T-helper 9 cell (primary cell): ENCODE results near the gene CYP46A1.

Experiments
- DNase-seq: peaks from one replicate; pipeline ENCODE4 v3.0.0-alpha.2; 2020

Gene CYP46A1

DNA sequence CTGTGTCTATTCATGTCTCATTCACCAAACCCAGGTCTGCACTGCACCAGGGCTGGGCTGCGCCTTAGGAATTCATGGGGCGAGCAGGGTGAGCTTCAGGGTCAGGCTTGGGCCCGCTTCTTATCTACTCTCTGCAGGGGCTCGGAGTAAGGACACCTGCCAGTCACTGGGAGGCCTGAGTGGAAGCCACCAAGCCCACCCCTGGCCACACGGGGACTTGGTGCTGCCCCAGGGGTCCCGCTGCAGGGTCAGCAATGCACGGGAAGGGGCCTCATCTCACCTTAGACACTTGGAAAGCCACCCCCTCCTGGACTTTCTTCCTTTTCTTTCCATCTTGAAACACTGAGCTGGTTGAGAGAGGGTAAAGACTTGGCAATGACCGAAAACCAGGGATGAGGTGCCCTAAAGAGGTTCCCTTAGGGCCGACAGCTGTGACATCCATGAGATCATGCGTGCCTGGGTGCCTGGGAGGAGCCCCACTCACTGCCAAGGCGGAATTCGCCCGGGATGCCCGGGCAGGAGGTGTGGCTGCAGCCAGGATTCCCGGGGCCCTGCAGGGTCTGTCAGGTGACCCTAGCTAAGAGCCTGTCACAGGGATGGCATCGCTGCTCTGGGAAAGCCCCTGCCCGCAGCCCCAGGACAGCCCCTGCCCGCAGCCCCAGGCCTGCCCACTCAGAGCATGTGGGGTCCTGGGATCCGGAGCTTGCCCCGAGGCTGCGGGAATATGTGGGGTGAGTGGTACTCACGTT lies 63.7 kb downstream of the CYP46A1 start:
- no peak for DNase-seq

- DNase-seq = no peak
These were observed 64.4 kb downstream of the CYP46A1 start for GRCh38 chr14:99748529-99748928.

DNA sequence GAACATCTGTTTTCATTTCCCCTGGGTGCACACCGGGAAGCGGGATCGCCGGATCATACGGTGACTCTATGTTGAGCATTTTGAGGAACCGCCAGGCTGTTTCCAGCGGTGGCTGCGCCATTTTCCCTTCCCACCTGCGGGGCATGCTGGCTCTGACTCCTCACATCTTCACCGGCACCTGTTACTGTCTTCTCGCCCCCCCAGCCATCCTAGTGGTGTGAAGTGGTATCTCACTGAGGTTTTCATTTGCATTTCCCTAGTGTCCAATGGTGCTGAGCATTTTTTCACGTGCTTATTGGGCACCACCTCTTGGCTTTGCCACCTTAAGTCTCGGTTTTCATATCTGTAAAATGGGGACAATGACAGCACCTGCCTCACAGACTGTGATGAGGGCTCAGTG lies 65.0 kb downstream of the CYP46A1 start:
- DNase-seq = no peak

DNA sequence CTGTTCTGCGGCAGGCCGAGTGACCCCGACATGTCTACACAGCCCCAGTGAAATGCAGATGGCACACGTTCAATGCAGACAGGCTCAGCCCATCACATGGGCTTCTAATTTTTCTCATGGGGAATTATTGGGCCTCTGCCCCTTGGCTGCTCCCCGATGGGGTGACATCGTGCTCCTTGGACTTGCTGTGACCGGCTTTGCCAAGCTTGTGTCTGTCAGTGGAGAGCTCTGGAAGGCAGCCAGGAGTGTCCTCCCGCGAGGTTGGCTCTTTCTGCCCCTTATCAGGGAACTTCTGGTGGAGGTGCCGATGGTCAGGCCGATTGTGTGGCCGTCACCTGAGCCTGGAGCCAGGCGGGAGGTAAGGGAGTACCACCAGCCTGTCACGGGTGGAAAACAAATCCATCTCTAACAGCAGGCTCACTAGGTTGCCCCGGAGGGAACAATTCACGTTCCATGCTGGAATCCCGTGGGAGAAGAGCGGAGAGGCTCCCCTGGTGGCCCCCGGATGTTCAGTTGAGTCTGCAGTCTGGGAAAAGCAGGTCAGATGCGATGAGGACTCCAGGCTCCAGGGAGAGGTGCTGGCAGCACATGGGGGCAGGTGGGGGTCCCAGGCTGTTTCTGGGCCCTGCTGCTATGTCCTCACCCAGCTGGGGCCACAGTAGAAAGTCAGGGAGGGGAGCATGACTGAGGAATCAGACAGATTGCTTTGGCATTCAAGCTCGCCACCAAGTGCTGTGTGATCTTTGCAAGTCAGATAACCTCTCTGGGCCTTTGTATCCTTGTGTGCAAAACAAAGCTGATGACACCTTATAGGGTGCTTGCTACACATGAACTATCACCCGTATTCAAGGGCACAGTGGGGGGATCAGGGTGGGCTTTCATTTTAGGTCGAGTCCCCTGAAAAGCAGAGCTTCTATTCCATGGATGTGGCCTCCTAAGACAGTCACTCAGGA lies 65.9 kb downstream of the CYP46A1 start:
- no peak for DNase-seq

DNA sequence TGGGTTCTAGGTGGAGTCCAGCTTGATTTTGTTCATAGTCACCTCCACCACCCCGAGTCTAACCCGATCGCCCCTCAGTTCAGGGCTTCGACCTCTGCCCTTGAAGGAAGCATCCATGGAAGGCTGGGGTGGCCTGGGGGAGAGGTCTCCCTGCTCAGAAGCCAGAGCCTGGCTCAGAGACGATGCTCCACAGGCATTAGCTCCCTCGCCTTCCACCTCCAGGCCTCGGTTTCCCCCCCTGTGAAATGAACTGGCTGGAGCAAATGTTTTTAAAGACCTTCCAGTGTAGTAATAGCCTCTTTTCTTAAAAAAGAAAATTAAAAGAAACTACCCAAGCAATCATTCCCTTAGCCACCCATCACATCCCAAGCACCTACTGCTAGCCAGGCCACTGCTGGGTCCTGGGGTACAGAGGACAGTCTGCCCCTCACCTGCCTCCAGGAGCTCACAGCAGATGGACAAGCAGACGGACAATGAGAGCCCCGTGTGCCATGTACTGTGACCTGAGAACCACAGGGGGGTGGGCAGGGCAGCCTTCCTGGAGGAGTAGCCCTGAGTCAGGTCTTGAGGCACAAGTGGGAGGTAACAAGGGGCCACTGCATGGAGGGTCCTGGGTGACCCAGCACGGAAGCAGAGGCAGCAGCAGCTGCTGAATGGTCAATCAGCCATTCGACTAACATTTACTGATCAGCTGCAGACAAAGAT lies 66.8 kb downstream of the CYP46A1 start:
- DNase-seq = no peak

- DNase-seq = no peak
These were observed 67.7 kb downstream of the CYP46A1 start for GRCh38 chr14:99751539-99752485.

GRCh38 chr14:99752486-99753121 lies 68.5 kb downstream of the CYP46A1 start:
- no peak for DNase-seq

DNA sequence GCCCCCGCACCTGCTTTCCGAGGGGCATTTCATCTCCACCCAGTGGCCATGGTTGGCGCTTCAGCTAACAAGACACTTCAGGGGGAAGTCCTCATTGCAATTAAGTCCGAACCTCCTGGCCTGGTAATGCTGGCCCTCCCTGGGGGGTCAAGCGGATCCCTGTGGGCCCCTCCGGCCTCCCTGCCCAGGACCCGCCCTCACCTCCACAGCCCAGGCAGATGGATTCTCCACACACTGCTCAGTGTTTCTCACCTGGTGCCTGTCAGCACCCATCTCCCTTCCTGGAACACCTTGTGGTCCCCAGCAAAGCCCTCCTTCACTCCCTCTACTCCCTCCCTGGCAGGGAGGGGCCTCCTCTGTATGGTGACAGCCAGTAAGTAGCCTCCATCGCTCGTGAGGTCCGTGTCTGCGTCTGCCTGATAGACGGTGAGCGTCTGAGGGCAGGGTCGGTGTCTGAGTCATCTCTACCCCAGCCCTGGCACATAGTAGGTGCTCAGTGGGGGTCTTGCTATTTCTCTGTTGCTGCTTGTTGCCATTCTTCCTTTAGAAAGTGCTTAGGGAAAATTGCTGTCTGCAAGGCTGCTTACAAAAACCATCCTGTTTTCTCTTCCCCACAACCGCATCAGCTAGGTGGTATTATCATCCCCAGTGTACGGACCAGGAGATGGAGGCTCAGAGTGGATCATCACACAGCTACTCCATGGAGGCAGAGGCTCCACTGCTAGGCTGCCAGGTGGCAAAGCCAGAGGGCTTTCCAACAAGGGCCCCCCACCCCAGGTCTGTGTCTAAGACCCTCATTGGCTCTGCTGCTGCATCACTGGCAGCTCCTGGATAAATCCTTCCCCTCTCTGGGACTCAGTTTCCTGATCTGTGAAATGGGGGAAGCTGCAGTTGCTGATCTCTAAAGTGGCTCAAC lies 69.4 kb downstream of the CYP46A1 start:
- no peak for DNase-seq

DNA sequence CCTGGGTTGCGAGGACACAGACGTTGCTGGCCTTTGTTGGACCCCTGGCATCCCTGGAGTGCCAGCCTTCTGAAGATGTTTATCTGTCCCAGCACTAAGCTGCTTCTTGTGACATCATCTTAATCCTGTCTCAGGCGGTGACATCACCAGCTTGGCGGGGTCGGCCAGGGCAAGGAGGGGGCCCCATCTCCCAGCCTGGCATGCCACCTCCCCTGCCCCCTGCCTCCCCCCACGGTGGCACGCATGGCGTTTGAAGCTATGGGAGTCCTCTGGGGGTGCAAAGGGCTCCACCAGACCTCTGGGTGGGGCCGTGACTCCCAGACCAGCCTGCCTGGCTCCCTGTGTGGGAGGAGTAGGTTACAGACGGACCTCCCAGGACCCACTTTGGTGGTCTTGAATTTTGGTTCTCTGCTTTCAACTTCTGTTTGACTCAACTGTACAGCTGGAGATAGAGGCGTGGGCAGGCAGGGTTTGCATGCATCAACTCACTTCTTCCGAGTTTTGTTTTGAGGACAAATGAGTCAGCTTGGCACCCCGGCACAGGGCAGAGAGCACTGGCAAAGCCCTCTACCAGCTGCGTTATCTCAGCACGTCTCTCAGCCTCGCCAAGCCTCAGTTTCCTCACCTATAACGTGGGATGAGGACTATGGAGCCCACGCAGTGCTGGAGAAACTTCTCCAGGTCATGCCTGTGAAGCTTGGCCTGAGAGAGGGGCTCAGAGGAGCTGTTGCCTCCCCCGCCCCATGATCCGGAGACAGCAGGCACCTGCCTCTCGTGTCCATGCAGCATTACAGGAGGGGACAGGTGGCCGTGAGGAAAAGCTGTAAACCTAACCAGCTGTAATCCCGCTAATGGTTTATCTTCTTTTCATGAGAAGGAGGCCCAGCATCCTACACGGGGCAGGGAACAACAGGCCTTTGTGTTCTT lies 70.3 kb downstream of the CYP46A1 start:
- no peak for DNase-seq

GRCh38 chr14:99755068-99755405 lies 70.9 kb downstream of the CYP46A1 start:
- DNase-seq = no peak

- no peak for DNase-seq
These were observed 71.8 kb downstream of the CYP46A1 start for GRCh38 chr14:99755629-99756603.

DNA sequence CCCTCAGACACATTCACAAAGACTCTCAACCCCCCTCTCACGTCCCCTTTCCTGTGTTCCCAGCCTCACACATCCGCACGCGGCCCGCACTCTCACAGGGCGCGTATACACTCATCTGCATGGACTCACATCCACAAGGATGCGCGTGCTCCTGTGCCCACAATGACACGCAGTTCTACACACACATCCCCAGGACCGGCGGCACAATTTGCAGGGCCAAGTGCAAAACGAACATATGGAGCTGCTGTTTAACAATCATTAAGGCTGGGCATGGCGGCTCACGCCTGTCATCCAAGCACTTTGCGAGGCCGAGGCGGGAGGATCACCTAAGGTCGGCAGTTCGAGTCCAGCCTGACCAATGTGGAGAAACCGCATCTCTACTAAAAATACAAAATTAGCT lies 72.7 kb downstream of the CYP46A1 start:
- no peak for DNase-seq

DNA sequence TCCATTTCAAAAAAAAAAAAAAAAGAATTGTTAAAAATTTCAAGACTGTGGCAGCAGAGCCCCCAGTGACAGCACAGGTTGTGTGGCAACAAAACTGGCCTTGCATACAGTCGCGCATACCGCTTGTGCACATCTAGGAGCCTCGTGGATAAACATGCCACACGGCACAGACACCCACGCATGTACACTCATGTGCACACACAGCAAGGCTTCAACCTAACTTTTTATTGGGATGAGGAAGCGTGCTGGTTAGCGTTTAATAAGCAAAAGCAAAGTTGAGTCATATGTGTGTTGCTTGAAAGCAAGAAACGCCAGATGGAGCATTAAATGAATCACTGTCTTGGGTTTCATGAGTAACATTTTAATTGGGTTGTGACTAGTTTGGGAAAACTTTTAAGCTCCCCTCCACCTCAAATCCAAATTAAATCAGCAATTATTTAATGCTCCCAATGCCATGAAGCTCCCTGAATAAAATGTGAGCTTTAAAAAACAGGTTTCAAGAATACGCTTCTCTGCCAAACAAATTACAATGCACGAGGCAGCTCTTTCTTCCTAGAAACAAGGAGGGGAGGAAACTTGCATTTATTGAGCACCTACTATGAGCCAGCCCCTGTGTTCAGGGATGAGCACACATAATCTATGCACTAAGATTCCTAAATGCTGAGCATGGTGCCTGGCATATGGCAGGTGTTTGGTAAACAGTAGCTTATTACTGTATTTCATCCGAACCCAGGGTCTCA lies 73.4 kb downstream of the CYP46A1 start:
- no peak for DNase-seq

- DNase-seq = no peak
These were observed 74.2 kb downstream of the CYP46A1 start for GRCh38 chr14:99758121-99758821.

- DNase-seq = no peak
These were observed 74.9 kb downstream of the CYP46A1 start for GRCh38 chr14:99758872-99759545.

DNA sequence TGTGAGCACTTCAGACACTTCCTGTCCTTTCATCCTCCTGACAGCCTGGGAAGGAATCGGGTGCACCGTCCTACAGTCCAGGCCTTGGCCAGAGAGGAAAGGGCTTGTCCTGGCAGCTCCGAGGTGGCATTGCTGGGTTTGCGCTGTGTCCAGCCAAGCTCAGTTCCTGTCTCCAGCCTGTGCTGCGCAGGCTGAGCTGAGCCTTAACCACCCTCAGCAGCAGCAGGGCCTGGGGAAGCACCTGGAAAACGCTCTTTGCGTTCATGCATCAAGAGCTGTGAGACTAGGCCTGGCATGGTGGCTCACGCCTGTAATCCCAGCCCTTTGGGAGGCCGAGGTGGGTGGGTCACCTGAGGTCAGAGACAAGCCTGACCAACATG lies 75.4 kb downstream of the CYP46A1 start:
- DNase-seq = no peak
